Bone marrow (tissue), 2 donors: ENCODE results near the gene RAB6B.

Source experiments
- DNase-seq, 2 donors: peaks; one replicate each; lab custom pipeline; 2025; lab: John Stamatoyannopoulos, UW

Gene RAB6B

DNA sequence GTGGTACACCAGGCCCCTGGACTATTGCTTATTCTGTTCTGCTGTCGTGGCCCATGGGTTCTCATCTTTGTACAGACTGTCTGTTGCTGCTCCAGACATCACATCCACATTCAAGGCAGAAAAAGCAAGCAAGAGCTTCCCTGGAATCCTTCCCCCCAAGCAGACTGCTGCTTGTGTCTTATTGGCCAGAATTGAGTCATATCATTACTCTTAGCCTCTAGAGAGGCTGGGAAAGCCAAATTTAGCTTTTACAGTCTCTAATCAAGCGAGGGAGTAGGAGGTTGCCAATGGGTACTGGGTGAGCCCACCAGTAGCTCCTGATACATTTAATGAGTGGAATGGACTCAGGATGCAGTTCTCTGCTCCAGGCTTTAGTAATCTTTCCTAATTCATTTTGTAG is 39.4 kb downstream of the RAB6B start:
- DNase-seq: no peak

DNA sequence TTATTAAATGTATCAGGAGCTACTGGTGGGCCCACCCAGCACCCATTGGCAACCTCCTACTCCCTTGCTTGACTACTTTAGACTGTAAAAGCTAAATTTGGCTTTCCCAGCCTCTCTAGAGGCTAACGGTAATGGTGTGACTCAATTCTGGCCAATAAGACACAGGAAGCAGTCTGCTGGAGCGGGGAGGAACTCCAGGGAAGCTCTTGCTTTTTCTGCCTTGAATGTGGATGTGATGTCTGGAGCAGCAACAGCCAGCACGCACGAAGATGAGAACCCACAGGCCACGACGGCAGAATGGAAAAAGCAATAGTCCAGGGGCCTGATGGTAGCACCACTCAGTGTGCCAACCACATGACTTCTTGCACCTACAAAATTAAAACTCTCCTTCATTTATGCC is 39.9 kb downstream of the RAB6B start:
- no peak for DNase-seq

DNA sequence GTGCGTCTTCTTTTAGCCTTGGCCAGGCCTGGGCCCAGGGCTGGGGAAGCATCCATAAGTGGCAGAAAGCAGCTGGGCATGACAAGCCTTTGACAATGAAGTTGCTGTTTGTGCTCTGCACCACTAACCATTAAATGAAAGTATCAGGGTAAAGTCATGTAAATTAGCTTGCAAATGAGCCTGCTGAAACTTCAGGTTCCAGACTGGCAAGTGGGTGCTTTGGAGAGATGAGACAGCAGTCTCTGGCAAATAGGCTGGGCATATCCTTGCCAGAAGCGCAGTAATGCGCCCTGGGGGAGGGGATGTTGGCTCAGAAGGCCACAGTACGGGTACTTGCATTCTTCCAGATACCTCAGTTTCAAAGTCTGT is 40.7 kb downstream of the RAB6B start:
- DNase-seq: no peak

DNA sequence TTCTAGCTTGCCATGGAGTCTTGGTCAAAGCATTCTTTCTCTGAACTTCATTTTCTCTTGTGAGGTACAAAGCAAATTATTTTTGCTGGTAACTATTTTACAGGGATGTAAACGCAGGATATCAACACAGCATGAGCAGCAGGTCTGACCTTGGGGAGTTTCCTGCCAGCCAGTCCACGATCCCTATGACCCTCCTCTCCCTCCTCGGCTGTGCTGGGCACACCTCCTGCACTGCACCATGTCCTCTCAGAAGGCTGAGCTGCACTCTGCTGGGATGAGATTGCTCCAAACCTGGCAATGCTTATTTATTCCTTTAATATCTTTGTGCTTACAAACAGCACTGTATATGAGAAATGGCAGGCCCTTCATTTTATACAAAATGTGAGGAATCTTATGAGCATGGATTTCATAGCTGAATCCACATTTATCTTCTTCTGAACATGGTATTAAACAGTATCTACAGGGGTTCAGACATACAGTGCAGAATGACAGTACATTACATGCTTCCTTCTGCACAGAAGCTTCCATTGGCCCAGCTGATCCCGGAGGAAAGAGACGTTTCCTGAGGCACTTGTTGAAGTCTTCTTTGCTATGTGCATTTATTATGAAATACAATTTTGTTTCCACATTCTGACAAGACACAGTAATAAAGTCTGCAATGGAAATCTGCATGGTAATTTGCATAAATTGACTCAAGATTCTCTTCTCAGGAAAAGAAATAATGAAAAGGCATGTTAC is 41.2 kb downstream of the RAB6B start:
- DNase-seq: no peak

DNA sequence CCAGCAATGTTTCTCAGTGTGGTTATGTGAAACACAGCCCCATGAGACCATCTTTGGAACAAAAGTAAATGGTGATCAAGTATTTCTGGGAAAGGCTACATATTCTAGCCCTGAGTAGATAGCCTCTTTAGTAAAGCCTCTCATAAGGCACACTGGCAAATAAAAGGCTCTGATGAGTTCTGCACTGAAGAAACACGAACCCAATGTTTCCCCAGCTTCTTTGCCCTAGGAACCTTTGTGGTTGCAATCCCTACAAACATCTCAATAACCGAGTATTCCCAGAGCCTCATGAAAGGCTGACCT is 41.8 kb downstream of the RAB6B start:
- DNase-seq: no peak

DNA sequence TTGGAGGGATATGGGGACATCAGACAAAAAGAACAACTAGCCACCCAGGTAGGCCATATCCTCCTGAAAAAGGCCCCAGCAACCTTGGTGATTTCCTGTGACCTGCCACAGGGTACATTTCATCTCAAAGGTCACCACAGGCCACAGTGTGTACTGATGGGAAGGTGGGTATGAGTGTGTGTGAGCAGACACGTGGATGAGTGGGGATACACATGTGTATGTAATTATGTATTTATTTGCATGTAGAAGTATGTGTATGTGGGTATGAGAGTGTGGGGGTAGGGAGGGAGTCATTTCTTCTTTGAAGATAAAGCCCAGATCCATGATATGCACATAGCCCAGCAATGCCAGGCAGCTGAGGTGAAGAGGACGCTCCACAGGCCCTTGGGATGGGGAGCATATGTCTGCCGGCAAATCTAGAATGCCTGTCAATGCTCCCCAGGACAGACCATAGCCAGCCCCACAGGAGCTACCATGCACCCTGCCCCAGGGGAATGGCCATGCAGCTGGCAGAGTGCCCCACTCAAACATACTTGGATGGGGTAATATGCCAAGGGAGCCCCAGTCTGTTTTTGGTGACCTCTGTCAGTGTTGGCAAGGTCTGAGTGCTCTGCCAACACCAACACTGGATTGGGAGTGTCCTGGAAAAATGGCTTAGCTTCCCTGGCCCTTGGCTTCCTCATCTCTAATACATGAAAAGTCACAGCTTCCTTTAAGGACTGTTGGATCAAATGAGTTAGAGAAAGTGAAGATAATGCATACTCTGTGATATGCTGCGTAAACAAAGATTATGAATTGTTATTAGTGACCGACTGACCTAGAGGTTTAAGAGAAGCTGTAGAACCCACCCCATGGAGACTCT is 42.4 kb downstream of the RAB6B start:
- no peak for DNase-seq

DNA sequence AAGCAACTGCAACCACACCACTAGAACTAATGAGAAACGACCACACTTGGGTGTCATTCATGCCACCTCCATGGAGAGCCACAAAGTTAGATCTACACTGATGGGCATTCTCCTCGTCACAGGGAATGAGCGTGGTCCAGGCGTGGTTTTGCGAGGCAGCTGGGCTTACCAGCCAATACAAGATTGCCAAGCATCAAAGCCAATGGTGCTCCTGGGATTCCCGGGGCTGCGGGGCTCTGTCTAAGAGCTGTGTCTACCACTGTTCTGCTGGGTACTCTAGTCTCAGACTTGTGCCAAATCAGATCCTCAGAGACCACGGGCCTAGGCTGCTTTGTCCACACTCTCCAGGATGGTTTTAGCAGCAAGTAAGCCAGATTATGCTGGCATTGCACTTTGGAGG is 43.8 kb downstream of the RAB6B start:
- no peak for DNase-seq

DNA sequence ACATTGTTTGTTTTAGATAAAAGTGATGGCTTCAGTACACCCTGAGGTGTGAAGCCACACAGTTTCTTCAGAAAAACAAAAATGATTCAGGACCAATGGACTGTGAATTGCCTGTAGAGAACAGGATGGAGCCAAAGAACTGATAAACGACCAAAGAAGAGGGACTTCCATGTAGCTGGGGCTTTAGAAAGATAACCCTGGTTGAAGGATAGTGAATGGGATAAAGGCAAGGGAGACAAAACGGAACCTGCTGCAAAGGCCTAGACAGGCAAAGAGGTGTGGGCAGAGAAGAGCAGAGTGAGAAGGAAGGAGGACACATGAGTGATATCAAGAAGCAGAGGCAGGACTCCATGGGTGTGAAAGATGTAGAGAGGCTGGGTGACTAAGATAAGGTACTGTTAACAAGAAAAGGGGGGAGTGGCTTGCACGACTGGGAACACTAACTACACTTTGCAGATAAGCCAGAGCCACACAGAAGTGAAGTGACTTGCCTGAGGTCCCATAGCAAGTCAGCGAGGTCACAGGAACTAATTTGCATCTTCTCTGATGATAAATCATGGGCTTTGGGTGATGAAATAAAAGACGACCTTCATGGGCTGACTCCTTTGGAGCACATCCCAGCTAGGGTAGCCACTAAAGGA is 44.3 kb downstream of the RAB6B start:
- no peak for DNase-seq

DNA sequence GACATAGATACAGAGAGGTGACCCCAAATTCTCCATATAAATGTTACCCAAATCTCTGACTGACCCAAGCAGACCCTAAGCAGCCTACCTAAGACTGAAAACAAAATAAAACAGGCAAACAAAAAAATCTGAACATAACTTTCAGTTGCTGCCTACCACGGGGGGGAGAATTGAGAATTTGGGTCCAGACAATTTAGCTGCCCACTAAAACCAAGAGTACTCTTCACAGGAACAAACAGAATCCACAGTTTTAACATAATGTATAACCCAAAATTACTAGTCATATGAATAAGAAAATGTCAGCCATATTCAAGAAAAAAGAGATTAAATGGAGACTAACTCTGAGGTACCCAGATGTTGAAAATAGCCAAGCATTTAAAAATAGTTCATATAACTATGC is 45.6 kb downstream of the RAB6B start:
- DNase-seq: no peak

DNA sequence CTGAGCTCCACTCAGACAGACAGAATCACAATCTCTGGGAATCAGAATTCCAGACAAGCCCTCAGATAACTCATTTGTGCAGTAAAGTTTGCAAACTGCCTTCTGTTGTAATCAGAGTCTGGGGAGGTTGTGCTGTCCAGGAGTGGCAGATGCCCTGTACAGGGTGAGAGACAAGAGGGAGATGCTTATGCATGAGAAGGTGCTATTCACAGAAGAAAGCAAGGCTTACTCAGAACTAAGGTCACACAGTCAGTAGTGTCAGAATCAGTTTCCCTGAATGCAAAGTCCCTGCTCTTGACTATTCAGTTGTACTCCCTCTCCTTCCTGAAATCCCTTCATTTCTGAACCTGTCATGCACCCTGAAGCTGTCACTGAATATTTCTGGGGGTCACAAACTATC is 46.3 kb downstream of the RAB6B start:
- no peak for DNase-seq

DNA sequence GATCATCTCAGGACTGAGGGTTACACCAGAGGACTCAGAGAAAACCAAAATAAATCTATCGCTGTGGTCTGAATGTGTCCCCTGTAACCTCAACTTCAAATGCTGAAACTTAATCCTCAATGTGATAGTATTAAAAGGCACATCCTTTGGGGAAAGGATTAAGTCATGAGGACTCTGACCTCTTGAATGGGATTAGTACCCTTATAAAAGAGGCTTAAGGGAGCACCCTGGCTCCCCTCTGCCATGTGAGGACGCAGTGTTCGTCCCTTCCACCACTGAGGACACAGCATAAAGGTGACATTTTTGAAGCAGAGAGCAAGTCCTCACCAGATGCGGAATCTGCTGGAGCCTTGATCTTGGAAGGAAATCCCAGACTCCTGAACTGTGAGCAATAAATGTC is 50.6 kb downstream of the RAB6B start:
- no peak for DNase-seq

DNA sequence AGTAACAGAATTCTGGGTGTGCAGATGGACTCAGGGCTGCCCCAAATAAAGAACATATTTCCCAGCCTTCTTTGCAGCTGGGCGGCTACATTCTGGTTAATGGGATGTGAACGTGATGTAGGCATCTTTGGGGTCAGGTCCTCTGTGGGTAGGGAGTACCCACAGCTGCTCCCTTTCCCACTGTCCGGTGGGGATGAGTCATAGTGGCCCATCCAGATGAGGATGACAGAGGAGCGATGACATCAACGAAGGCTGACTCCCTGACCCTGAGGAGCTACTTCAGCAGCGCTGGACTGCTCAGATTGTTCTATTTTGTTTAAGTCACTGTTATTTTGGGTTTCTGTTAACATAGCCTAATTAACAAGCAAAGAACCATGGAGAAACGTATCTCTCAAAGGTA is 52.0 kb downstream of the RAB6B start:
- DNase-seq: no peak

DNA sequence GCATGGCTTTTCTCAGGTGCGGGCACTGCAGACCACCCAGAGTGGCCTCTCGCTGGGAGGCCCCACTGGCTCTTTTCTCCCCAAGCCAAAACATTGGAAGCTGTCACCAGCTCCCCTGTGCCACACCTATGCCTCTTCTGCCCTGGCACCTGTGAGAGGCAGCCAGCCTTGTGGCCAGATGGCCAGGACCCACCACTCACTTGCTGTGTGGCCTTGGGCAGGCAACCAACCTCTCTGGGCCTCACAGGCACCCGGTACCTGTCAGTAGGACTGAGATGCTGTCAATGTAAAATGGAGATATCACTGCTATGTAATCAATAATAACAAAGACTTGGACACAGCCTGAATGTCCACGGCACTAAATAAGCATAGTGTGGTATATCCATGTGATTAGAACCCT is 53.5 kb downstream of the RAB6B start:
- no peak for DNase-seq

DNA sequence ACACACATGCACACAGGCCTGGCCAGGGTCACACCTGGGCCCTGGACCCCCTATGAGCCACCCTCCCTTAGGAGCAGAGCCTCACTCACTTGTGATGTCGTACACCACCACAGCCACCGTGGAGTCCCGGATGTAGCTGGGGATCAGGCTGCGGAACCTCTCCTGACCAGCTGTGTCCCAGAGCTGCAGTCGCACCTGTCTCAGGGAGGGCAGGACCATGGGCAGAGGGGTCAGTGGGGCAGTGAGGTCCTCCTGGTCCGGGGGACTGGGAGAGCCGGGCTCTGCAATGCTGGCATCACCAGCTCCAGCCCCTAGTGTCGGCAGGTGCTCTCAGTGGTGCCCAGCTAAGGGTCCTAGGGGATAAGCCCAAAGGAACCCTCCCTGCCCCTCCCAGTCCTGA is 54.5 kb downstream of the RAB6B start:
- DNase-seq: no peak

DNA sequence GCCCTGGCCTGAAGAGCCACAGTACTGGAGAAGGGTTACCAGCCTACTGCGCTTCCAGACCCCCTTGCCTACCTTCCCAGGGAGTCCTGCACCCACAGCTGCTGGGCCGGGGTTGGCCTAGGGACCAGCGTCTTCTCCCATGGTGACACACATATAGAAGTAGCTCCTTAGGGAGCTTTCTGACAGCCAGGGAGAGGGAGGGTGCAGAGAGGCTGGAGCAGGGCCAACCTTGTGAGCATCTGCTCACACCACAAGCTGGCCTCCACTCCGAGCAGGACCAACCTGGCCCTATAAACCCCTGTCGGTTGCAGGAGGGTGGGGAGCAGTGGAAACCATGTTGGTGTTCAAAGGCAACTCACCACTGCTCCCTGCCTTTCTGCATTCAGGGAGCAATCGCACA is 54.9 kb downstream of the RAB6B start:
- DNase-seq: no peak

DNA sequence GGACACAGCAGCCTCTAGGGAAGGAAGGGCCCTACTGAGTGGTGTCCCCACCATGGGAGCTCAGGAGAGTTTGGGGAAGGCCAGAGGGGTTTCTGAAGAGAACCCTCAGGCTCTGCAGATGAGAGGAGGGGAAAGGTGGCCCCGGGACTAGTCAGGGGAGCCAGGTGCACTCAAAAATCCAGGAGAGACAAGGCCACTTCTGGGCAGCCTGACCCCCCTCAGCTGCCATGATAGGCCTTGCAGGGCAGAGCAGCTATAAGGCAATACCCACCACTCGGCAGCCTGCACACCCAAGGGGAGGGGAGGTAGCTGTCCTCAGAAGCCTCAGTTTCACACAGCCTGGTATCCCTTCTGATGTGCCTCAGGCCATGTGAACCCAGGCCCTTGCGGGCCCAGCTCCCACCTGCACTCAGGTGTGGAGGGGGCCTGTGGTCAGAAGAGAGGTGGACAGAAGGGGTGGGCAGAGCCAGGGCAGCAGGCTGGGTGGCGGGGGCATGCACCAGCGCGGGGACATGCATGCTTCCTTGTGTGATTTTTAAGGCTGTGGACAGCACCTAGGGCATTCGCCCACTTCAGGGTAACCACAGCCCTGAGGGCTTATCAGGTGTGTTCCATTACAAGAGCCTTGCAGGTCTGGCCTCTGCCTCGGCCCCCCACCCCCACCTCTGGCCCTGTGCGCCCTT is 55.5 kb downstream of the RAB6B start:
- DNase-seq: no peak

DNA sequence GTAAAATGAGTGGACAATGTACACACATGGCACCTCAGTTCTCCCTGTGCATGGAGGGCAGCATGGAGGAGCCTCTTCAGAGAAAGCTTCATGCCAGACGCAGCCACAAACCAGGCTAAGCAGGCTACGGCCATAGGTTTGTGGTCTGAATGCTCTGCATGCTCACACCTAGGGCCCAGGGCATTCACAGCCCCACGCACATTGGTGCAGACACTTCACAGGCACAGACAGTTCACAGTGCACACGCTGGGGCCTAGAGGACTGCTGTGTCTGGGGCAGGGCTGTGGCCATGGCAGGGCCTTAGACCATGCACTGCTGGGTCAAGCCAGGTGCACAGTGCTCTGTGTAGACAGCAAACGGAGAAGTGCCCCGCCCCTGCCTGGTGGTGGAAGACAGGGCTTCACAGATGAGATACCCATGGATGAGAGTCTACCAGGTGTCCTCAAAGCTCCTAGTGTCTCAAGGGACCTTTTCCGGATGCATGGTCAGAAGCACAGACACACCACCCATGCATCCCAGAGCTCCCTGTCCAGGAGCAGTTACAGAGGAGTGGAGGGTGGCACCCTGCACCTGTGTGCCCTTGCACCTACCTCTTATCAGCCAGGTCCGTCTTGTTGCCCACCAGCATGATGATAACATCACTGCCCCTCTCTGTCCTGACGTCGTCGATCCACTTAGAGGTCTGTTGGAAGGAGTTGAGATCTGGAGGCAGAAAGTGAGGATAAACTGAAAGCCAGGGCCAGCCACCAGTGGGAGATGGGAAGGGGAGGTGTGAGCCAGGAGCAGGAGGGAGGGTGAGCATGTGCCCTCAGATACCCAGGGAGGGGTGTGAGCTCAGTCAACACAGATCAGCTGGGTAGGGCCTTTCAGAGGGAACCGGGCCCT is 56.5 kb downstream of the RAB6B start:
- DNase-seq: no peak

DNA sequence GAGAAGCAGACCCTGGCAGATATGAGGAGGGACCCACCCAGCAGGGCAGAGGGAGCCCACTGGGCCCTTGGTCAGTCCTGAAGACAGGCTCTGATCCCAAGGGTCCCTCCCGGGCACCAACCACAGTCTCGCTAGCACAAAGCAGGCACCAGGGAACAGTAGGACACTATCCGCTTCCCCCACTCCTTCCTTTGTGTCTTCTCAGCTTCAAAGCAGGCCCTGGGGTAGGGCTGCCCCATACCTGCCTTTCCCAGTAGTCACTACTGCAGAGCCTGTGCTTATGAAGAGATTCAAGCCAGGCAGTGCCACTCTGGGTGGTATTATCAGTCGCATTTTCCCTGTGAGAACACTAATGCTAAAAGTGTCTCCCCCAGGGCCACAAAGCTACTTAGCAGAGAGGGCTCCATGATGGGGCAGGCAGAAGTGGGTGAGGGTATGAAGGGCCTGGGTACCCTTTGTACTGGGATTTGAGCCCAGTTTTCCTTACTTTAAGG is 57.3 kb downstream of the RAB6B start:
- no peak for DNase-seq

DNA sequence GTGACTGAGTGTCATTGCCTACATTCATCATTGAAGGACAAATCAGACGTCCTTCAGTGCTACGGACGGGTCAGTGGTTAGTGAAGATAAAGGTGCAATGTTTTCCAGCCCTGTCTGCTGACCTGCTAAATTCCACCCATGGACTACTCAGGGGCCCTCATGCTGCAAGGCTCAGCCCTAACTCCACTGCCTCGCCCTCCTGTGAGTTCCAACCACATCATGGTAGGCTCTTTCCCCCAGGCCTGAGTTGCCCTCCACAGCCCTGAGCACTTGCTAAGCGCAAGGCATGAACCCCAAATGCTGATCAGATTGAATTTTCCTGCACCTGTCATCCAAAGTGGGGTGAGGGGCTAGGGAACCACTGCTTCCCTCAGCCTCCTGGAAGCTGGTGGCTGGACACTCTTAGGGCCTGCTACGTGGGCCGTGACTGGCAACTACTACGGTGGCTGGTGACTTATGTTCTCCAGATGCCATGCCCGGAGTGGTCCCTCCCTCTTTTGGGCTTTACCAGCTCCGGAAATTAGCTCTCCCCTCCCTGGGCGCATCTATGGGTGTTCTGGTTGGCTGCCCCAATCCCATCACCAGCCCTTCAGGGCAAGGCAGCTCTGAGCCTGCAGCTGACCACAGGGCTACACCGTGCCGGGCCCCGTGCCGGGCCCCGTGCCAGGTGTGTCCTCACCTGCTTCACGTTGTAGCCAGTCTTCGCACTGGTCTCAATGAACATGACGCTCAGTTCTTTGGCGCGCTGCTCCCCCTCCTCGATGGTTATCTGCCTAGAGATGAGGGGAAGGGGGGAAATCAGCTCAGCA is 58.0 kb downstream of the RAB6B start:
- DNase-seq: no peak

DNA sequence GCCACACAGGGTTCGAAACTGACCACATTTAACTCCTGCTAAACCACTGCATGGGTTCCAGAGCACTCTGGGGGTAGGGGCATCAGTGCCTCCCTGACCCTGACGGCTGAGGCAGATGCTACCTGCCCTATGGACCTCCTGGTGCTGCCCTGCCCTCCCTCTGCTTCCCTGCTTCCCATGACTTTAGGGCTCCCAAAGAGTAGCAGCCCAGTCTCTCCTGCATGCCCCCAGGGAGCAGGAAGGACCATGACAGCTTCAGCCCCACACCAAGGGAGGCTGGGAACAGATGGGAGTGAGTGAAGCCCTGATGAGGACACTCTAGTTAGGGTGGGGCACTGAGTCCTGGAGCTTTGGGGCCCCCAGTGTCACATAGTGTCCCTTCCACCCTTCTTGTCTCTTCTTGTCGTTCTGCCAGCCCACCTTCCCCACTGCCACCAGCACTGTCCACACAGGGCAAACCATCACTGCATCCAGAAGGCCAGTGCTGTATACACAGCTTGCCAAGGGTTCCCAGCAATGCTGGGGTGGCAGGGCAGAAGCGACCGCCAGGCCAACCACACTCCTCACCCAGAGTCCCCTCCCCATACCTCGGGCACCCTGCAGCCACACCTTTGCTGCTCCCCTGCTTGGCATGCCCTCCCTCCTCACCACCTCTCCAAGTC is 59.1 kb downstream of the RAB6B start:
- no peak for DNase-seq
